ENCODE results near the gene PDLIM5. TPM values are rescaled to one million over a fixed set of nuclear protein-coding genes. Genes with fewer than 3 reads are reported as not detected.
"Not testable (repeated sequence)": the region's sequence is repeated elsewhere in the genome, so short reads cannot be mapped to it uniquely, and the experiment has no call there.

Gene PDLIM5
- polyA plus RNA-seq (2012; ENCODE audit: missing spikeins), result 18.1 TPM

GRCh38 chr4:94451695-94452475 is at the start of gene PDLIM5:
Gene PDLIM5 (plus strand): TSS chr4:94451942. CDS start chr4:94455289, 3,347 bp downstream.
- peak; percentile 89 for TF ChIP-seq POLR2AphosphoS5 (IDR thresholded peaks at IDR 0.05; ENCODE audit: low read depth, low read length)
- peak; percentile 95 for TF ChIP-seq POLR2A (IDR thresholded peaks at IDR 0.05; ENCODE audit: low read depth, low read length)
- TF ChIP-seq TAF1 (IDR thresholded peaks at IDR 0.05; ENCODE audit: borderline replicate concordance, low read depth, low read length), result peak; percentile 93
- FAIRE-seq (peak; percentile 93), DNase-seq (ENCODE audit: insufficient read length) (peak; percentile 78)

- DNase-seq (ENCODE audit: insufficient read length); FAIRE-seq: not testable (repeated sequence)
Measured at GRCh38 chr4:94402439-94402838, 49.3 kb upstream of the PDLIM5 start.

- FAIRE-seq (no peak), DNase-seq (ENCODE audit: insufficient read length) (no peak)
- TF ChIP-seq POLR2AphosphoS5 (IDR thresholded peaks at IDR 0.05; ENCODE audit: low read depth, low read length) (no peak), TAF1 (IDR thresholded peaks at IDR 0.05; ENCODE audit: borderline replicate concordance, low read depth, low read length) (no peak), POLR2A (IDR thresholded peaks at IDR 0.05; ENCODE audit: low read depth, low read length) (no peak)
Measured at GRCh38 chr4:94403751-94404150, 48.0 kb upstream of the PDLIM5 start.

DNA sequence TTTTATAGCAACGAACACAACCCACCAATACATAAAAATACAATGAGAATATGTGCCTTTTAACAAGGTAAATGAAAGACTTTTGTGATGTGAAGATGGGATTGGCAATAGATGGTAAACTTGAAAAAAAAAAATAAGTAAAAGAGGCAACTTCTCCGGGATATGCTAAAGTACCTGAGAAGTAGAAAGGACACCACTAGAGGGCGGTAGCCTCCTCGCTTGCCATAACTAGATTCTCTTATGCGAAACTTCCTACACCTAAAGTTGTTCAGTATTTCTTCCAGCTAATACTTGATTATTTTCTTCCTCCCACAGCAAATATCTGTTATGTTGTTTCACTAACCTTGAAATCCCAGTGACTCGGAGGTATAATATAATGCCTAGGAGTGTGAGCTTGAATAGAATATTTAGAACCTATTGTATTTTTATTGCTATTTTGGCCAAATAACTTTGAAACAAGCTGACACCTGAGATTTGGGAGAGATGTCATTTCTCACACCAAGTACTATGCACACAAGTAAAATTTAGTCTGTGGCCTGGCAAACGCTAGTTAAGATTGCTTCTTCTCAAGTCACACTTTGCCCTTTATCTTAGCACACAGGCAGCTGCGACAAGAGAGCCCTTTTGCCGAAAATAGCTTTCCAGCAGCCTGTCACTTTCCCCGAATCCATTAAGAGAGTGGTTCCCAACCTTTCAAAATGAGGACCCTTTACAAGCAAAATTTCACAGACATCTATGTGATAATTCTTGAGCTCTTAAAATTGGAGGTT is 44.9 kb upstream of the PDLIM5 start:
- DNase-seq (ENCODE audit: insufficient read length), result no peak
- TF ChIP-seq POLR2A (IDR thresholded peaks at IDR 0.05; ENCODE audit: low read depth, low read length), result no peak
- no peak for TF ChIP-seq POLR2AphosphoS5 (IDR thresholded peaks at IDR 0.05; ENCODE audit: low read depth, low read length)
- TF ChIP-seq TAF1 (IDR thresholded peaks at IDR 0.05; ENCODE audit: borderline replicate concordance, low read depth, low read length), result no peak
- FAIRE-seq, result peak; percentile 50

- DNase-seq (ENCODE audit: insufficient read length) (no peak), FAIRE-seq (no peak)
- TF ChIP-seq TAF1 (IDR thresholded peaks at IDR 0.05; ENCODE audit: borderline replicate concordance, low read depth, low read length), result no peak
- no peak for TF ChIP-seq POLR2AphosphoS5 (IDR thresholded peaks at IDR 0.05; ENCODE audit: low read depth, low read length)
- no peak for TF ChIP-seq POLR2A (IDR thresholded peaks at IDR 0.05; ENCODE audit: low read depth, low read length)
Measured at GRCh38 chr4:94407846-94408245, 43.9 kb upstream of the PDLIM5 start.

- FAIRE-seq (no peak), DNase-seq (ENCODE audit: insufficient read length) (no peak)
- TF ChIP-seq POLR2AphosphoS5 (IDR thresholded peaks at IDR 0.05; ENCODE audit: low read depth, low read length), result no peak
- TF ChIP-seq TAF1 (IDR thresholded peaks at IDR 0.05; ENCODE audit: borderline replicate concordance, low read depth, low read length), result no peak
- no peak for TF ChIP-seq POLR2A (IDR thresholded peaks at IDR 0.05; ENCODE audit: low read depth, low read length)
Measured at GRCh38 chr4:94408549-94409374, 43.0 kb upstream of the PDLIM5 start.

- TF ChIP-seq POLR2AphosphoS5 (IDR thresholded peaks at IDR 0.05; ENCODE audit: low read depth, low read length), result no peak
- DNase-seq (ENCODE audit: insufficient read length) (no peak), FAIRE-seq (no peak)
Measured at GRCh38 chr4:94409375-94409679, 42.4 kb upstream of the PDLIM5 start.

GRCh38 chr4:94409962-94410361 is 41.8 kb upstream of the PDLIM5 start:
- FAIRE-seq (no peak), DNase-seq (ENCODE audit: insufficient read length) (no peak)
- TF ChIP-seq TAF1 (IDR thresholded peaks at IDR 0.05; ENCODE audit: borderline replicate concordance, low read depth, low read length) (no peak), POLR2AphosphoS5 (IDR thresholded peaks at IDR 0.05; ENCODE audit: low read depth, low read length) (no peak), POLR2A (IDR thresholded peaks at IDR 0.05; ENCODE audit: low read depth, low read length) (no peak)

DNA sequence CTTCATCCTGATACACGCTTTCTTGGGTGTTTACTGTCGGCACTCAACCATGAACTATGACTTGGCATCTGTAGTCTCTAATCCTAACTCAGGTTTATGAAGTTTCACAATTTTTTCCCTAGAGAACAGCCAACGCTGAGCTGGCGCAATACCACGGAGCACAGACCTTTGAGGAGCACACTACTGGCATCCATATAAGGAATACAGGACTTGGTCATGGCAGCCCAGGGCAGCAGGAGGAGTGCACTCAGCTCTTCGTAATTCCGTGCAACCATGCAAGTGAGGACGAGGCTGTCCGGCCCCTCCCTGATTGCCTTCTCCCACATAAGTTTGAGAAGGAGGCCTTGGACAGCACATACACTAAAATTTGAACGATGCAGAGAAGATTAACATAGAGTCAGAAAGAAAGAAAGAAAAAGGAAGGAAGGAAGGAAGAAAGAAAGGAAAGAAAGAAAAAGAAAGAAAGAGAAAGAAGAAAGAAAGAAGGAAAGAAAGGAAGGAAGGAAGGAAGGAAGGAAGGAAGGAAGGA is 41.0 kb upstream of the PDLIM5 start:
- DNase-seq (ENCODE audit: insufficient read length), result no peak
- no peak for FAIRE-seq

GRCh38 chr4:94411296-94411695 is 40.4 kb upstream of the PDLIM5 start:
- no peak for DNase-seq (ENCODE audit: insufficient read length)
- TF ChIP-seq POLR2A (IDR thresholded peaks at IDR 0.05; ENCODE audit: low read depth, low read length) (no peak), TAF1 (IDR thresholded peaks at IDR 0.05; ENCODE audit: borderline replicate concordance, low read depth, low read length) (no peak), POLR2AphosphoS5 (IDR thresholded peaks at IDR 0.05; ENCODE audit: low read depth, low read length) (no peak)
- FAIRE-seq, result no peak

More for the DNA sequence above, 41.0 kb upstream of the PDLIM5 start:
- TF ChIP-seq TAF1 (IDR thresholded peaks at IDR 0.05; ENCODE audit: borderline replicate concordance, low read depth, low read length) (no peak), POLR2A (IDR thresholded peaks at IDR 0.05; ENCODE audit: low read depth, low read length) (no peak), POLR2AphosphoS5 (IDR thresholded peaks at IDR 0.05; ENCODE audit: low read depth, low read length) (no peak)

- FAIRE-seq (no peak), DNase-seq (ENCODE audit: insufficient read length) (no peak)
- TF ChIP-seq POLR2A (IDR thresholded peaks at IDR 0.05; ENCODE audit: low read depth, low read length), result no peak
- no peak for TF ChIP-seq POLR2AphosphoS5 (IDR thresholded peaks at IDR 0.05; ENCODE audit: low read depth, low read length)
- no peak for TF ChIP-seq TAF1 (IDR thresholded peaks at IDR 0.05; ENCODE audit: borderline replicate concordance, low read depth, low read length)
Measured at GRCh38 chr4:94412019-94412657, 39.6 kb upstream of the PDLIM5 start.

All from GM12892 (cell line).